HG02885 (cell line): Measurements from ENCODE around the gene KLHL29.

ENCODE experiments used
- ATAC-seq: cut with Tn5 transposase; IDR thresholded peaks from one replicate; pipeline ENCODE4 v1.9.1; 2021; ENCODE audit warnings: mild to moderate bottlenecking; ENCODE audit not compliant: unreplicated experiment, poor library complexity

KLHL29 gene

GRCh38 chr2:23465936-23466335 lies 81.0 kb downstream of the KLHL29 start:
- ATAC-seq, result no peak

DNA sequence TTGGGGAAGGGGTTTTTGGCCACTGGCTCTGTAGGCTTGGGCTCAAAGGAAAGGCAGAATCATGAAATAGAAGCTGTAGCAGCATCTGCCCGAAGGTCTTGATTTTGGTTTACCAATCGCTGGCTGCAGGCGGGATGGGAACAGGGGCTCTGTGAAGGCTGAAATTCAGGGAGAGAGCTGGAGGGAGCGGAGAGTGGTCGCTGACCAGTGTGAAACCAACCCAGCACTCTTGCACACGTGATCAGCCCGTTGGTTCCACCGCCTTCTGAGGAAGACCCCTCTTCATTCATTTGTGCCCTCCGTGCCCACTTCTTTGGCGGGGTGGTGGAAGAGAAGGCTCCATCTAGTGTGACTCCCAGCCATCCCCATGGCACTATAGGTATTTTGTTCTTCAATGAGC lies 82.6 kb downstream of the KLHL29 start:
- no peak for ATAC-seq

GRCh38 chr2:23468474-23469141 lies 83.6 kb downstream of the KLHL29 start:
- ATAC-seq, result no peak

GRCh38 chr2:23469142-23469540 lies 84.2 kb downstream of the KLHL29 start:
- no peak for ATAC-seq

- ATAC-seq, result no peak
Observed at GRCh38 chr2:23475036-23475435, 90.1 kb downstream of the KLHL29 start.

DNA sequence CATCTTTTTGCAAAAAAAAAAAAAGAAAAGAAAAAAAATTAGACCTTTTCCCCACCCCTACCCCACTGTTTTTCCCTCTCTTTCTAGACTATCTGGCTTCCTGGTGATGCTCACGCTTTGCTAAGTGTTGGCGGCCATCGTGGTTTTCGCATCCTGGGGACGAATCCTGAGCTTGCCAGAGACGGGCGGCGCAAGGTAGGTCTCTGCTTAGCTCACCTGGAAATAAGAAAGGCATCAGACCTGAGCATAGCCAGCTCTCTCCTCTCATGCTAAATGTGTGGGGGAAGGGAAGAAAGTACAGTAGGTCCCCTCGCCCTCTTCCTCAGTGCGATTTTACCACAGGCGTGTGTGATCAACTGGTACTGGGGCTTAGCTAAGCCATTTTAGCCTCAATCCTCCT lies 90.5 kb downstream of the KLHL29 start:
- ATAC-seq, result no peak

DNA sequence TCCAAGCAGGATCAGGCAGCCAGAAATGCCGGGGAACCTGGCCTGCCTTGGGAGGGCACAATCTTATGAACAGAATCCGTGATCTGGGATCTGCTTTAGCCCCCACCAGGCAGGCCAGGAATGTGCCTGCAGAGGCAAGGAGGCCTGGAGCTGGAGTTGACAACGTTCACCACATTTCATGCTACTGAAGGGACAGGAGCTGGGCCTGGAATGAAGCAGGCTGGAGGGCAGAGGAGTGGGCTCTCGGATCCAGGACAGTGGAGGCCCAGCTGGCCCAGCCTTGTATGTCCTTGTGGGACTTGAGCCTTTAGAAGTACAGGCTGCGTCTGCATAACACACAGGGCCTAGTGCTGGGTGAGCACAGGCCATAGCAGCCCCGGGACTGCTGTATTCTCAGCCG lies 91.8 kb downstream of the KLHL29 start:
- no peak for ATAC-seq

- no peak for ATAC-seq
Observed at GRCh38 chr2:23477392-23477791, 92.4 kb downstream of the KLHL29 start.

DNA sequence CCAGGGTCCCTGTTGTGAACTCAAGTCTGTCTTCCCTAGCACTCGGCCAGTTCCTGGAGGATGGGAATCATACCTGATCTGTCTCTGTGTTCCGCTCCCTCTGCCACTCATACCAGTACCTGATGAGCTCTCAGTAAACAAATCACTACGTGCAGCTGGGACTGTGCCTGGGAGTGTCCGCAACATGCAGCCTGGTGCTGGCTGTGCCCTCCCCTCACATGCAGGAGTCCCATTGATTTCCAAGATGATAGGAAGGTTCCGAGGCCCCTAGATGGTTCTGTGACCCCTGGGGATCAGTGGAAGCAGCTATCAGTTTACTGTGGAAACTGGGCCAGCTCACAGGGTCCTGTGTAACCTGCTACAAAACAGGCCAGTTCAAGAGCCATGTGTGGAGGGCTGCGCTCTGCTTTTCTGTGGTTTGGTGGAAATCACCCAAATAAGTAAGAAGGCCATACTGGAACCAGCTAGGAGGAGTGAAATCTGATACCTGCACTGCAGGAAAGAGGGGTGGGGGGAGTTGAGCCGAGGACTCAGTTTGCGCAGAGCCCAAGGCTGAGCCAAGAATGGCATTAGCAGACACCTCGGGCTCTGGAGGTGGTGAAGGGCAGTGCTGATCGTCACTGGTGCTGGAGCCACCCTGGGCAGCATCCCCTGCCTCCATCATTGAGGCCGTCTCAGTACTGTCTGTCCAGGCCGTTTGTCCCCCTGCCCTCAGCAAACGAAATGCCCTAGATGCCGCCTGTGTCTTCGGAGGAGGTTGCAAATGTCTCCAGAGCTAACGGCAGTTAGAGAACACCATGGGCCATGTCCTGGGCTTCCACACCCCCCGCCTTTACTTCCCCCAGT lies 93.3 kb downstream of the KLHL29 start:
- ATAC-seq, result no peak

DNA sequence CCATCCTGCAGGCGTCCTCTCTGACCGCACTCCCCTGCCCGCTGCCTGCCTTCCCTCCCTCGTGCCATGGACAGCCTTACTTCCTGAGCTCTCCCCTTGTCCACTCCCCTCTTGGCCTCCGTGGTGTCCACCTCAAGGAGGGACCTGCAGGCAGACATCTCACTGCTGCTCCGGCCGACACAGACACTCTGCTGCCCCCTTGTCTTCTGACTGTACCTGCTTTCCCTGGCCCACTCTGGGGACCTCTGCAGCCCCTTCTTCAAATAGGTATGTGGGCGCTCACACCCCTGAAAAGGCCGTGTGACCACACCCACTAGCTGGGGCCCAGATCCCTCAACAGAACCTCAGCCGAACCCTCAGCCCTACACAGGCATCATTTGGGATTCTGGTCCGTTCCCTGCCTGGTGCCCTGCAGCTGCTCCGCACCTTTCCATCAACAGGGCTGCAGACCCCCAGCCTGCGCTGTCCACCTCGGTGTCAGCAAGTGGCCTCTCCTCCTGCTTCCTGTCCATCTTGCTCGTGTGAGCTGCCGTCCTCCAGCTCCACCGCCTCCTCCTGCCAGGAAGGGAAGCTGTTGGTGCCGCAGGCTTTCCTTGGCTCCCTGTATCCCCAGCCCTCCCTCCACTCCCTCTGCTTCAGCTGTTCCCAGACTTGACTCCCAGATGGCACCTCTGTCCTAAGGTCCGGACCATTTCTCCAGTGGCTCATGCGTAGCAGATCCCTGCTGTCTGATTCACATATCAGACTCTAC lies 94.1 kb downstream of the KLHL29 start:
- no peak for ATAC-seq

- ATAC-seq, result no peak
Observed at GRCh38 chr2:23480957-23481797, 96.2 kb downstream of the KLHL29 start.

- no peak for ATAC-seq
Observed at GRCh38 chr2:23482188-23482587, 97.2 kb downstream of the KLHL29 start.

DNA sequence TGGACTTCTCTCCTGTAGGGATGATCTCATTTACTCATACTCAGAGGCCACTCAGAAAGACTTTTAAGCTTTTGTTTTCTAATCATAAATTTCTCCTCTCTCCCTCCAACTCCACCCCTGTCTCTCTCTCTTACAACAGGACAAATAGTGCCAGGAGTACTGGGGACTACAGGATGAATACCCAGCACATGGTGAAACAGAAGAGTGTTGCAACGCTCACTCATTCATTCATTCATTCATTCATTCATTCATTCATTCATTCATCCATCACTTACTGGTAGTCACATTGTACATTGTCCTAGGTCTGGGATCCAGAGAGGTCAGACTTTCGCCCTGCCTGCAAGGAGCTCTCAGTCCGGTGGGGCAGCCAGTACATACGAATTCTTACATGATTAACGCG lies 97.6 kb downstream of the KLHL29 start:
- ATAC-seq, result no peak

DNA sequence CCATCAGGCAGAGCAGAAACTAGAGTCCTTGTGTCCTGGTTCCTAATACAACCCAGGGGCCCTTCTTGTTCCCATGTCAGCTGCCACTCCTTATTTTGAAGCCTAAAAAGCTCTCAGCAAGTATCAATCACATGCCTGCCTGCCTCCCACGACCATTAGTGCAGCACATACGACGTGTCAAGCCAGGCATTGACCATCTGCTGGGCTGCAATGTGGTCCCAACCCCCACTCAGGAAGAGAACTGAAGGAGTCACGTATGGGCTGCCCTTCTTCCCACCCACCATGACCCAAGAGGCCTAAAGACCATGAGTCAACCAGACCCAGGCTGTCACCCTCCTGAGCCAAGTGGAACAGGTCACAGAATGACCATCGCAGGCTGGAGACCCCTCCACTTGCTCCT lies 98.8 kb downstream of the KLHL29 start:
- no peak for ATAC-seq

DNA sequence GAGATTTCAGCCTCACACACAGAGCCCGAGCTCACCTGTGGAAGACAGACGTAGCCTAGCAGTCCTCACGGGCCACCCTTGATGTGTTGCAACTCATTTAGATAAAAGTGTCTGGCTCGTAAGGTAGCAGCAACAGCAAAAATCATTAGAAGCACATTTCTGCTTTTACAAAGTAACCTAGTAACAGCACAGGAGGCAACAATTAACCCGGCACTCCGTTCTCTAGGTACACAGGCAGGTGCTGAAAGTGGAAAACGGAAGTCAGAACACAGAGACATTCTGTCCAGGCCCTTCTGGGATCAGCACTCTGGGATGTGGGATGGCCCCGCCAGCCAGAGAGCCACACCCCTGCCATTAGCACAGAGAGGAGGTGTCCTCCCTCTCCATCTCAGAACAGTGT lies 99.3 kb downstream of the KLHL29 start:
- no peak for ATAC-seq

GRCh38 chr2:23484767-23485166 lies 99.8 kb downstream of the KLHL29 start:
- ATAC-seq, result no peak

- no peak for ATAC-seq
Observed at GRCh38 chr2:23485261-23485660, 100.3 kb downstream of the KLHL29 start.

DNA sequence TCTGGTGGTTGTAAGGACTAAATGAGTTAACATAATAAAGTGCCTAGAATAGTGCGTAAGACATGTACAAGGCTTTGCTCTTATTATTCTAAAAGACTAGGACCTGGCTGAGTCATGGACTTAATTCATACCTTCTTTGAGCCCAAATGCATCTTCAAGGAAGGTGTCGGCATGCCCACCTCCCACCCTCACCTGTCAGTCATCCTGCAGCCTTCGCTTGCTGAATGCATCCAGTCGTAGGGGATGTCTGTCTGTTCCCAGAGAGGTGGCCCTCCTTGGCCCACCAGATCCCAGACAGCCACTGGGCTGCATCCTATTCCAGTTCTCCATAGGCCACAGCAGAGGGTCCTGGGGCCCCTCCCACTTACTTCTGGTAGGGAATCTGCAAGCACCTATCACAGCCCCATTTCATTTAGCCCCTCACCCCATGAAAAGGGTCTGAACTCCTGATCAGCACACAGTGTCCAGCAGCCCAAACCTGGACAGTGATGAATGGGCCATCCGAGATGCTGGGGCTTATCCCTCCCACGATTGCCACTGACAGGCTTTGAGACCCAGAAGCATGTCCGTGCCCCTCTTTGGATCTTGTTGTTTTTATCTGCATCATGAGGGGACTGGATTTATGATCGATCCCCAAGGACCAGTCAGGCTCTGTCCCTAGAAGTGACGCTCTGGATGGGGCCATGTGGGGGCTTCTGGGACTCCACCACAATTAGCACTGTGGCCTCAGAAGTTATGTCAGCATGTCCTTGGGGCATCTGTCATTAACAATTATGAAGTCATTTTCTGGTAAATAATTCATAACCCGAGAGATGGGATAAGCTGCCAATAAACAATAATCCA lies 101.1 kb downstream of the KLHL29 start:
- no peak for ATAC-seq

- no peak for ATAC-seq
Observed at GRCh38 chr2:23486684-23487075, 101.7 kb downstream of the KLHL29 start.
